IPS-11a (cell line): Measurements from ENCODE around the gene PON1.

Experiments
- H3K4me3 ChIP-seq: one replicate; pipeline ENCODE4 v1.5.1; 2013; ENCODE audit warnings: low read depth, low read length, control low read depth

PON1 gene

DNA sequence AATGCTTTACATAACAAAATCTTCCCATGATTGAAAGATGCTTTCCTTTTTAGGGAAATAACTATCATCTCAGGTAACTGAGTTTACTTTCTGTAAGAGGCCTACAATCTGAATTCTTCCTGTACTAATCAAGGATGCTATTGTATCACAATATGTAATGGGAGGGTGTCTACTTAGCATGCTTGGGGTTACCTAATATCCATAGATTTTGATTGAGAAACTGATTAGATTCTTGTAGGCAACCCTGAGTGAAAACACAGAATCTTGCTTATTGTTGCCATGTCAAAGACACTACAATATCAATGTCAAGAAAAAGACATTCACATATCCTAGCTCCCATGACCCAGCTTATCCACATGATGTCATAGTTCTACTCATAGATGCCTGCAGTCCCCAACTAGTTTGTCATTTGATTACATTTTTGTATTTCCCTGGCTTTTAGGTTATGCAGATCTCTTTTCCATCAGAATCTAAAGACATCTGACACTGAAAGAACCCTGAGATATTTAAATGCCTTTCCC is 62.4 kb downstream of the PON1 start:
- no peak overlapping the region for H3K4me3 ChIP-seq

DNA sequence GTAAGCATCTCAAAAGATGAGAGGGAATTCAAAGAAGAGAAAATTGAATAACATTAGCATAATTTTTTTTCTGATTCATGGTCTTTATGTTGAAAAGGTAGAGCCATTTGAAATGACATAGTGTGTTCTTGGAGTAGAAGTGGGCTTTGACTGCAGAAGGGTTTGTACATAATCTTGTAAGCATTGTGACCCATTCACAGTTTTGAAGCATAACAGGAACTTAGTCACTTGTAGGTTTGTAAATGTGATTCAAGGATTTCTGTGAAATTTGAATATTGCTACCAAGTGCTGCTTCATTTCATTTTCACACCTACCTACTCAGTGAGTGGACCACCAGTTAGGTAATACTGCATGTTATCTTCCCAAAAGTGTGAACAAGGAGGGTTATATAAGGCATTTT is 68.6 kb downstream of the PON1 start:
- H3K4me3 ChIP-seq = no peak overlapping the region

DNA sequence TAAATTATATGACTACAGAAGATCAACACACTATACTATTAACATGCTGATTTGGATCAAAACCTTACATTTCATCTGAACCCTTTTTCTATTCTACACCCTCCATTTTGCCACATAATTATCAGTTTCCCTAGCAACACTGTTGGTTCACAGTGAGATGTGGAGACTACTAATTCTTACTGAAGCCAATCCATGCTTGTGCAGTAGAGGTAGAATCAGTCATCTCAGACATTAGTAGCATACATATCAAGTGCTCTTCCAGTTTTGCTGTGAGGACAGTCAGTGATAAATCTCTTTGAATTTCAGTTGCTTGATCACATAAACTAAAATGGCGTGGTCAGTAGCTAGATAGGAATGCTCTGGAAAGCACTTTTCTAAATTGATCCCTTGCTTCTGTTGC is 70.3 kb downstream of the PON1 start:
- no peak overlapping the region for H3K4me3 ChIP-seq

DNA sequence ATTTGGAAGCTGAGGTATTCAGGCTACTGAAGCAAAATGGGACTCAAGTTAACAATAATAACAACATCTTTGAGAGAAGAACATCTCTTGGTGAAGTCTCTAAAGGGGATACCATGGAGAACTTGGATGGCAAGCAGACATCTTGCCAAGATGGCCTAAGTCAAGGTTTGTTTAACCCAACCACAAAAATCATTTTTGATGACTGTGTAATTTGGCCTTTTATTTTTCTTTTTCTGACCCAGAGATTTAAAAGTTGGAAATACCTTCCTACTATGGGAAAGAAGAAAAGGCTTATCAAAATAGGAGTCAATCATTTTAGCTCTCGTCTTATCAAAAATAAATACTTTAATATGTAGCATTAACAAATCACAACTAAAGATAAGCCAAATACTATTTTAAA is 72.4 kb downstream of the PON1 start:
- no peak overlapping the region for H3K4me3 ChIP-seq

DNA sequence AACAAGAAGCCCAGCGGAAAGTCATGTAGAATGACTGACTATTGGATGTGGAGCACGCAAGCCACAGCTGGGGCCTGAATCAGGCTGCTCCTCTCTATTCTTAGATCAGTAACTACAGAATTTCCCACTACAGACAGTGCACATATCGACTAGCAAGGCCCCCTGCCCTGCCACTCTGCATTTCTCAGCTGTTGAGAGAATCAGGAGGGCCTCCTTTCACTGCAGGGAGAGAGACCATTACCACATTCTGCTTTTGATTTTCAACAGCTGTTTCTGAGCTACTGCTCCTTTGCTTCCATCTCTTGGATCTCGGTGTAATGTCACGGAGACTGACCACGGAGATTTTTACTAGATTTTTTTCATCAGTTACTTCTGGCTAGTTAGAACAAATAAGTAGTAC is 73.8 kb downstream of the PON1 start:
- H3K4me3 ChIP-seq = no peak overlapping the region
